HG03432 (cell line): Measurements from ENCODE around the gene ADA.
"Not testable (repeated sequence)": the region's sequence is repeated elsewhere in the genome, so short reads cannot be mapped to it uniquely, and the experiment has no call there.

Experiments
- ATAC-seq: cut with Tn5 transposase; IDR thresholded peaks from one replicate; pipeline ENCODE4 v1.9.1; 2021; ENCODE audit warnings: mild to moderate bottlenecking, moderate library complexity; ENCODE audit not compliant: unreplicated experiment

The ADA gene

DNA sequence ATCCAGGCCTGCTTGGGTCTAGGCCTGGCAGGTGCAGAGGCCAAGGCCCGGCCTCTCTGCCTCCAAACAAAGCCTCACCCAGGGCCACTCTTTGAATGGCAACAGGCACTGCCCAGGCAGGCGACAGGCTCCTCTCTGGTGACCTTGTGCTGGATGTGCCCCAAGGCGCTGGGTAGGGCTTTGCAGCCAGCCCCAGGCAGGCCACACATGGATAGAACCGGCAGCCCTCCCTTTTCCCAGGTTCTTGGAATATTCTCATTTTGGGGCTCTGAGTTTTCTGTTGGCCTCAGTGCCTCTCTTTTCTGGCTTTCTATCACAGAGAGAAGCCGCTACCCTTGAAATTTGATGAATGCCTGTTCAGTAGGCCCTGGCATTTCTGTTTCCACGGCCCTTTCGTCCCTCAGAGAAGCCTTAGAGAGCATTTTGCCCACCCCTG is 50.2 kb downstream of the ADA start:
- no peak for ATAC-seq

DNA sequence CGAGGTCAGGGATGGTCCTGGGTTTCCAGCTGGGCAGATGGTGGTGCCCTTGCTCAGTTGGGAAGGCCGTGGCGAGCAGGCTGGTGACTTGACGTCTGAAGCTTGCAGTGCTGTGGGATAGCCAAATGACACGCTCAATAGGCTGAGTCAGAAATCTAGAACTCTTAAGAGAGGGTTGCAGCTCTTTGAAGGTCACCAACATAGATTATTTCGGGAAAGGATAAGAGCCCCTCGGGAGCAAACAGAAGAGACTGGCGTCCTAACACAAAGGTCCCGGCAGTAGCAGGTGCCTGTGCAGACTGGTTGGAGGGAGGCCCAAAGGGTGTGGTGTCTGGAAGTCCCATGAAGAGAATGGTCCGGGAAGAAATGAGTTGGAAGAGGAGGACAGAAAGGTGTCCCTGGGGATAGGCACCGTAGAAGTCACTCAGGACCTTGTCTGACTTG is 50.7 kb downstream of the ADA start:
- no peak for ATAC-seq

DNA sequence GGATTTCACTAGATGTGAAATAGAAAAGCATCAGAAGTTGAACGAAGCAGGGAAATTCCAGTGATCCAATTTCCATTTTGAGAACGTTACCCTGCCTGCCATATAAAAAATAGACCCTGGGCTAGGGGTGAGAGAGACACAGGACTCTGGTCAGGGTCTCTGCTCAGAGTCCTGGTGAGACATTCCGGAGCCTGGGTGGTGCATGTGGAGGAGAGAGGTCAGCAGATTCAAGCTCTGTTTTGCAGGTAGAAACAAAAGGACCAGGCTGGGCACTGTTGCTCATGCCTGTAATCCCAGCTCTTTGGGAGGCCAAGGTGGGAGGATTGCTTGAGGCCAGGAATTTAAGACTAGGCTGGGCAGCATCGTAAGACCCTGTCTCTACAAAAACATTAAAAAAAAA is 51.2 kb downstream of the ADA start:
- ATAC-seq: no peak

DNA sequence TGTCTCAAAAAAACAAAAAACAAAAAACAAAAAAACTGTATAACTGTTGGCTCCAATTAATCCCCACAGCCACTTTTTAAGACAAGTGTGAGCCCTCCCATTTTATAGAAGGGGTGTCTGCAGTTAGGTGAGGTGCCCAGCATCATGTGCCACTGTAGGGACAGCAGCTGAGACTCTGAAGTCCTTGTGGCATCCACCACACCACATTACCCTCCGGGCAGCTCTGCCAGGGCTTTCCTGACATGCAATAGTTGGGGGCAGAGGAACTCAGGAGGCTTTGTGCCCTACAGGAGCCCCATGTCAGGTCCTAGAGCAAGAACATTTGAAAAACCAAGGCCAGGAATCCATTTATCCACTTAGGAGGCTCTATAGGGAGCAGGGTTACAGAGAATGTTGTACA is 51.8 kb downstream of the ADA start:
- no peak for ATAC-seq

DNA sequence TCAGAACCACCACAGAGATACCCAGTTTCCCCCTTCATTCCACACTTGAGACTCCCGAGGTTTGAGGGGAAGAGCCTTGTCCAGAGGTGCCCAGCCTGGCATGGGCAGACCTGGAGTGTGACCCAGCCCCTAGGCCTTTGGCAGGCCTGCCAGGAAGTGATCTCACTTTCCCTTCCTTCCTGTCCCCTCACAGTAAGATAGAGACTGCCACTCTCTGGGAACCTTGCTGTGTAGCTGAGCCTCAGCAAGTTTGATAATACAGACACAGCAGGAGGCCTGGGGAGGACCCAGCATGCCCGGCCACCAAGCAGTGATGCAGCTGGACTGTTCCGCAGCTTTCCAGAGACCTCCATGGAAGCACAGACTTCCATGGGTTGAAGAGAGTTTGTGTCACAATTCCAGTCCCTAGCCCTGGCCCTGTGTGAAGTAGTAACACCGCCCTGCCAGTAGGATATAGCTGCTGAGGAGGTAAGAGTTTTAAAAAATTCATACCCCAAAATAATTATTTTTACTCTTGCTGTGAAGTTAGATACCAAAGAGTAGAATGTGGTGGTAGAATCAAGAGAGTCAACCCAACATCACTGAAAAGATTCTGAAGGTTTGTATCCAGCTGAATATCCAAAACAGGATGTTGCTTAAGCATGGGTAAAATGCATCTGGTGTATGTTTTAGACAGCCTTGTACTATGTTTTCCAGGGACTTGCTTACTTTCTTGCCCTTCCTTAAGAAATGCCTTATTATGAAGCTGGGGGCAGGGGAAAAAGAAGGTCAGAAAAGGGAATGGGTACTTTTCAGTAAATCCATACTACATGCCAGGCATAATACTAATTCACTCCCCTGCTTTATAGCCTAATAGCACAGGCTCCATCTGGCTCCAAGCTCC is 52.8 kb downstream of the ADA start:
- peak; percentile 54 for ATAC-seq

DNA sequence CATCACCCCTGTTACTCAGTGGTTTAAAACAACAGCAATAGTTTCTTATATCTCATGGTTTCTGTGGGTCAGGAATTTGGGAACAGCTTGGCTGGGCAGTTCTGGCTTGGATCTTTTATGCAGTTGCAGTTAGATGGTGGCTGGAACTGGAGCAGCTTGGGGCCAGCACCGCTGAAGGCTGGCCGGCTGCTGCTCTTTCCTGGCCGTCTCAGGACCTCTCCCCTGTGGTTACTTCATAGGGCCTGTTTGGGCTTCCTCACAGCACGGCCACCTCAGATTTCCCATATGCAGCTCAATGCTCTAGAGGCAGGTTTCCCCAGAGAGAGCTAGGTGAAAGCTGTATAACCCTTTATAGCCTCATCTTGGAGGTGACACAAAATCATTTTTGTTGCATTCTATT is 53.6 kb downstream of the ADA start:
- no peak for ATAC-seq

DNA sequence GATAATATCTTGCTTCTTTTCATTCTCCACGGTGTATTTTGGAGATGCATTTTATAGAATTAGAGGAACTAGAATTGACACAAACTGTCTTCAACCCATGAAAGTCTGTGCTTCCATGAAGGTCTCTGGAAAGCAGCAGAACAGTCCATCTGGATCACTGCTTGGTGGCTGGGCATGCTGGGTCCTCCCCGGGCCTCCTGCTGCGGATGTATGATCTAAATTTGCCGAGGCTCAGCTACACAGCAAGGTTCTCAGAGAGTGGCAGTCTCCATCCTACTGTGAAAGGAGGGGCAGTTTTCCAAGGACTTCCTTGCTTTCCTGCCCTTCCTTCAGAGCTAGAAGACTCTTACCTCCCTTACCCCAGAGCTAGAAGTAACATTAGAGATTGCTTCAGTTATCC is 54.0 kb downstream of the ADA start:
- no peak for ATAC-seq

DNA sequence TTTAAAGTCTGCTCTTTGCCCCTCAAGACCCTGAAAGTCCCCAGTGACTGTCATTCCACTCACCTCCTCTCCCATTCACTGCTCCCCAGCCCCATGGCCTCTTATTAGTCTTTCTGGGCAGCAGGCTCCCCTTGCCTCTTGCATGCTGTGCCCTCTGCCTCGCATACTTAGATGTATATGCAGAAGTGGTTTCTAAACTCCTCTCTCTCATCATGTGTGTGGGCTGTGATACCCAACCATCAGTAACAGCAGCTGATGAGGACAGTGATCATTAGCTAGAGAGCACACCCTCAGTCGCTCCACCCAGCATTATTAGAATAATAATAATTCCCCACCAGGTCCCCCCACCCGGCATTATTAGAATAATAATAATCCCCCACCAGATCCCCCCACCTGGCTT is 54.6 kb downstream of the ADA start:
- no peak for ATAC-seq

DNA sequence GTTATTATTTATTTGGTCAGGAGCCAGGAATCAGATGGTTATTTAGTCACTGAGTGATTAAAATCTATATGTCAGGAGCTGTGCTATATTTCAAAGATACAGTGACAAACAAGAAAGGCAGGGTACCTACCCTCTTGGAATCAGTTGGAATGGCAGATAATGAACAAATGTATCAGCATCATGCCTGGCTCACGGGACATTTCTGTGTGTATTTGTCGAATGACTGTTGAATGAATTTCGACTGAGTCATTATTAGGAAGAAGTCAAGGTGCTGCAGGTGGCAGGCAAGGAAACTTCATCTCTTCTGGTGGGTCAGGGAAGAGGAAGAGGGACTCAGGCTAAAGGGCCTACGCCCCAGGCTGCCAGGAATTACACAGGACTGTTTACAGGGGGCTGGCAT is 55.5 kb downstream of the ADA start:
- ATAC-seq: no peak

DNA sequence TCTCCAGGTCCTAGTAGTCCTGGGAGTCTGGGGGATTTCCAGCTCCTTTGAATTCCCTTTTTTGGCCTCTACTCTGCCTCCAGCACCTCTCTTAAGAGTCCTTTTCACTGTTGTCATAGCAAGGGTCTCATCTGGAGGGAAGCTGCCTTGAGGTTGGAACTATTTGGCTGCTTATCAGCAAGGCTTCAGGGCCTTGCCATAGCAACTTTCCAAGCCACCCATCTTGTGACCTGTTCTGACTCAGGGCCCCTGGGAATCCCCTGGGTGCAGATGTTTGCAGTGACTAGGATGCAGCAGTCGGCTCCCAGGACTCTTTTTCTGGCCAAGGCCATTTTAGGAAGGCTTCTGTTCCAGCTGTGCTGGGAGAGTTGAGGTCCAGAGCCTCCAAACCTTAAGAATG is 56.8 kb downstream of the ADA start:
- ATAC-seq: no peak

DNA sequence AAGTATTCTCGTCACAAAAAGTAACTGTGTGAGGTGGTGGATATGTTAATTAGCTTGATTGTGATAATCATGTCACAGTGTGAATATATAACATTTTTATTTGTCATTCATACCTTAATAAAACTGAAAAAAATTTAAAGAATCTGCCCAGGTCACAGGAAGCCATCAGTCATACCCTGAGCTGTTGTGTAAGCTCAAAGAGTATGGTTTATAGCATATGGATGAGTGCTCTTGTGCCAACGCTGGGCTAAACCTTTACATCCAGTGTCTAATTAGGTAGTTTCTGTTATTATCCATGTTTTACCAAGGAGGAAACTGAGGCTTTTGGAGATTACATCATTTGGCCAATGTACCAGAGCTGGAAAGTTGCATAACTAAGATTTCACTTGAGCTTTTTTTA is 57.7 kb downstream of the ADA start:
- no peak for ATAC-seq

DNA sequence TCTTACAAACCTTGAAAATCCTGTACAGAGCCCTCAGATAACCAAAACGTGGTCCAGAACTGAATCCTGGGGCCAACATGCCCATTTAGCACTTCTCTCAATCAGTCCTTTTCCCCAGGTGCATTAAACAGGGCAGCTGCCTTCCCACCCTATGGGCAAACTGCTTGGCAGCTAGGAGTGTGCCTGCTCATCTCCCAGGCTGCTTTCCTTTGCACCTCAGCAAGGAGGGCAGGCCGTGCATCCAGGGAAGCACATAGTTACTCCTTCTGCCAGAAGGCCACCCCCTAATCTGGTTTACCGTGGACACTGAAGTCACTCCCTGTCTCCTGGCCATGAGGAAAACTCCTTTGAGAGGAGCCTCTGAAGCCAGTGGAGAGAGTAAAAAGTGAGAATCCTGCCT is 59.1 kb downstream of the ADA start:
- ATAC-seq: no peak

DNA sequence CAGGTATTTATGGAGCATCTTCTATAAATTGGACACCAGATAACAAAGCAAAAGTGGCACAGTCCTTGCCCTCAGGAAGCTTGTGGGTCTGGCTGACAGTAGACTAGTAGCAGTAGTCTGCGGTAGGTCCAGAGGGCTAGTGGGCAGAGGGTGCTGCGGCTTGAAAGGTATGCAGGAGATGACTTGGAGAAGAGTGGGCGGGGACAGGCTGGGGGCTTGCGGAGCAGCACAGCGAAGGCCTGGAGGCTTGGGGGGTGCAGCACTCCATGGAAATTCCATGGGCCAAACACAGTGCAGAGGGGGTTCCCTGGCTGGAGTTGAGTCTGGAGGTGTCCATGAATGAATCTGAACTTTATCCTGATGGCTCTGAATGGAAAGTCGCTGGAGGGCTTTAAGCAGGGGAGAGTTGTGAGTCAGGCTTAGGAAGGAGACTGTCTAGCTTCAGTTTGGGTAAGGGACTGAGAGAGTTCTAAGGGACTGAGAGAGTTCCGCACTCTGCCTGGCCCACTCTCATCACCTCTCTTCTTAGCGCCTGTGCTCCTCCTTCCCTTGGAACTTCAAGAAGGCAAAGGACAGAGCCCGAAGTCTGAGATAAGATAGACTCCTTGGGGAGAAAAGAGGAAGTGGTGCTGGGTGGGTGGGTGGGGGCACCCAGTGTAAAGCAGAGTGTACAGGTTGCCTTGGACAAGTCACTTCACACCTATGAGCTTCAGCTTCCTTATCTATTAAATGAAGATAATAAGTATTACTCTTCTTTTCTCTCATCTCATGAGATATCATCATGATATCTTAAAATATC is 60.3 kb downstream of the ADA start:
- ATAC-seq: no peak

DNA sequence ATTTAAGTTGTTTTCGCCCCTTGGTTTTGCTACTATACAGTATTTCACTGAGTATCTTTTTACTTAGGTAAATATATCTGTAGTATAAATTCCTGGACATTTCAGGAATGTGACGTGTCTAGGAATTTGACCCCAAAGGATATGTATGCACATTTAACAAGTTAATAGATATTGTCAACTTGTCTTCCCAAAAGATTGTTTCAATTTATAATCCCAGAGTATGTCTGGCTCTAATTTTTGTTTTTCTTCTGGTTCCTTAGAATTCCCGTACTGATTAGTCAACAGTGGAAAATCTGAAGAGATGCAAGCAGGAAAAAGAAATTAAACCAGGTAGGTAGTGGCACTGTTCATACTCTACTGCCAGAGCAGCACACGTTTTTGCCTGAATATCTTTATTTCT is 62.0 kb downstream of the ADA start:
- no peak for ATAC-seq

DNA sequence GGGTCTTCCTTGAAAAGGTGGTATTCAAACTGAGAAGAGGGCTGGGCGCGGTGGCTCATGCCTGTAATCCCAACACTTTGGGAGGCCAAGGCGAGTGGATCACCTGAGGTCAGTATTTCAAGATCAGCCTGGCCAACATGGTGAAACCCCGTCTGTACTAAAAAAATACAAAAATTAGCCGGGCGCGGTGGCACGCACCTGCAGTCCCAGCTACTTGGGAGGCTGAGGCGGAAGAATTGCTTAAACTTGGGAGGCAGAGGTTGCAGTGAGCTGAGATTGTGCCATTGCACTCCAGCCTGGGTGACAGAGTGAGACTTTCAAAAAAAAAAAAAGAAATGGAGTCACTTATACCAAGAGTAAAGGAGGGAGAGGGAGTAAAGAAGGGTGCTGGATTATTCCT is 63.2 kb downstream of the ADA start:
- ATAC-seq: not testable (repeated sequence)

DNA sequence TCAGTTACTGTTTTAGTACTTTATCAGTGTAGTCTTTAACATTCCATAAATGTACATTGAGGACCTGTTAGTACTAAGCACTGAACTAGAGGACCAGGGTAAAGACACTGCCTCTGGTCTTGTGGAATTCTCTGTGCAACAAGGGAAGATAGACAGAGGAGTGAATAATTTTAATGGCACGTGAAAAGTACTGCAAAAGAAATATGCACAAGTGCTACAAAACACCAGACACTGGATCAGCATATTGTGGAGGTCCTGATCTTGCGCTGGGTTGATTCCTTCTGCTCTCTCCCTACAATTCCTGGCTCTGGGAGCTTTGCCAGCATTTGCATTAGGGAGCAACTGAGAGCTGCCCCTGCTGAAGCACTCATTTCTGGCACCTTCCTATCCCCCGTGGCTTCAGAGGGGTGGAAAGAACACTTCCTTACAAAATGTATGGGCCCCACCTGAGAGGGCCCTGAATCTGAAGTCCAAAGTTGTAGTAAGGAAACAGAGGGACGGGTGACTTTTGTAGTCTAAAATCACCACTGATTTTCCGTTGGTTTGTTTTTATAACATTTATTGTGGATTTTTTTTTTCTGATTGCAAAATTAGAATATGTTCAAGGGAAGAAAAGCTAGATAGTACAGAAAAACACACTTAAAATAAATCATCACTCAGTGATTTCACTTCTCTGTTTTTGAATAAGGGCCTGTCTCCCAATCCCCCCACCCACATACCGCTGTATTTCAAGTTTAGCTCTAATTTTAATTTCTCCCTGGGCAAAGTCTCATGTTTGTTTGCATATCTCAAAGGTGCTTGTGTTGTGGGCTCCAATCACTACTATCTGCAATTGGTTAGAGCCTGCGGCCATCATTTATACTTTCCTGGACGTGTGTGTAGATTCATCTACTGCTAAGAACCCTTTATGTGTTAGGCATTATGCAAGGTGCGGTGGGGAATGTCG is 64.2 kb downstream of the ADA start:
- no peak for ATAC-seq

DNA sequence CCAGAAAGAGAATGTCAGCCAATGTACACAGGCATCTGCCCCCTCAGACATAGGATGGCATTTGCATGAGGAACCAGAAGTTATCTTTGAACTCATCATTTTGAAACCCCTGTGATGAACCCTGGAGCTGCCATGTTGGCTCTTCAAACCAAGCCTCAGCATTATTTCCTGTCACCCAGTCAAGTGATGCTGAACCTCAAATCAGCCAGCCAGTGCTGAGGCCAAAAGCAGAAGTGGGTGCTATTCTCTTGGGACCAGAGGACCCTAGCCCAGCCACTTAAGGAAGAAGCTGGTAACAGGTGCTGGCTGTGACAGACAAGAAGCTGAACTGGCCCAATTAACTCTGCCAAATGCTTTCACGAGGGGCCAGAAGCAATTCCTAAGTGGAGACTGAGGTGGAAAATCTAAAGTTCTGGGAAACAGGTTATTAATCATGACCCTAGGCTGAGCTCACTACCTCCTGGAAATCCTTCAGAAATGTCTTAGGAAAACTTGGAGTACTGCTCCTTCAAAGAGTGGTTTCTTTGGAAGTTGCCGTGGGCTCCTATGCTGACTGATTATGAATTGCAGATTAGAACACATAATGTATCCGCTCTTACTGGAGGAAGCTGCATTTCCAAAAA is 65.1 kb downstream of the ADA start:
- ATAC-seq: peak; percentile 59

DNA sequence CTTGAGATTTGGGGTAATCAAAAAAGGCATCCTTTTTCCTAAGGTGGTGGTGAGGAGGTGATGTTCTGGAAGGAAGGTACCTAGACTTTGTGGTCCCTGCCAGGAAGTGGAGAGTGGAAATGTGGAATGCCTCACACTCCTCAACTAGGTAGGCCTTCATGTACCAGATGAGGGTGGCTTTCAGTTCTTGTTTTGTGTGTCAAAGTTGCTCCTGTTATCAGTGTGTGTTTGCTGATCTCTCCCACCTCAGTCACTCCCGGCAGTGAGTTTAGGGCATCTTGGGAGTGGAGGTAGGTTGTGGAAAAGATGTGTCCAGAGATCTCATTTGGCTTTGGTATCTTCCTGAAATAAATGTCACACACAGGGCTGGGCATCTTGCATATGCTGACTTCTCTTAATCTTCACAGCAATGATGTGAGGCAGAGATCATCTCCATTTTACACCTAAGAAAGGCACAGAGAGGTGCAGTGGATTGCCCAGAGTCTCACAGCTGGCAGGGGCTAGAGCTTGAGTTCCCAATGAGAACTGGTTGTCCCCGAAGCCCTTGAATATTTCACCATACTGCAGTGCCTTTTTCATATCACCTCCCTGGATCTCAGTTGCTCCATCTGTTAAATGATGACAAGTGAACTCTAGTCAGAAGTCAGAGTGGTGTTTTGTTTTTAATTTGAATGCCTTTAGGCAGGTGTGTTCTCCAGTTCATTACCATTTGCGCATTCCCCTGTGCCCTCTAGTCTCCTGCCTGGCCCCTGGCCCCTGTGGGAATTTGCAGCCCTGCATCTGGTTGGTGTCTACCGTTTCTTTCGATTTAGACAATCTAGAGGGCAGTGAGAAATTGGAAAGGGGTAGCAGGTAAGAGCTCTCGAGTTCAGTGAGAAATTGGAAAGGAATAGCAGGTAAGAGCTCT is 66.2 kb downstream of the ADA start:
- ATAC-seq: no peak

DNA sequence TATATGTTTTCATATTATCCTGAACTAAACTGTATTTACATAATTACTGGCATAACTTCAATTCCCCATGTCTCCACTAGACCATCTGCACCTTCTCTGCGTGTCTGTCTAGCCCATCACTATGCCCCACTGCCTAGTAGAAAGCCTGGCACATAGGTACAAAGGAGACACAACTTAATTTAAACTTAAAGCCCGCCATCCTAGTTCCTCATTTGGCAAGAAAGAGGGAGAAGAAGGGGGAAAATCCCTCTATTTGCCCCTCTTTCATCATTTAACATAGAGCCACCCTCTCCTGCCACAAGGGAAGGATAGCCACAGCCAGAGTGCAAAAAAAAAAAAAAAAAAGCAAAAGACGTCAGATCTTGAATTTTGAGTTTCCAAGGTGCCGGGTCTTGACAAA is 67.3 kb downstream of the ADA start:
- ATAC-seq: no peak

DNA sequence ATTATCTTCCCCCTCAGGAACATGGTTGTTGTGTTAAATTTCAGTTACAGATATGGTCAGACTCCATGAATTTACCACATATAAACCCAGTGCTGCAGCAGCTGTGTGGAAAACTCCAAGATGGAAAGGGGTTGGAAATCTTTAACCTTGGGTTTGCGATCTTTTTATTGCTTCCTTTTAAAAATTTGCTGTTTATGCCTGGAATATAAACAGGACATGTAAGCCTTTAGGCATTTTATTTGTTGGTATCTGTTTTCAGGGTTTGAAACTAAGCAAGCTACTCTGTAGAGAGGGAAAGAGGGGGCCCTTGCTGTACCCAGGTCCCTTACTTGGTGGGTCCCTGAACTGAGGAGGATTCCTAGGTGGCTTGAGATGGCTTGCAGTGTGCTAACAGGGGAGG is 68.3 kb downstream of the ADA start:
- no peak for ATAC-seq
